DMS53 treated with DMSO at 0.1 percent for 48 hours (cell line): Measurements from ENCODE around the gene IGDCC3.
A peak's percentile ranks its signal among the peaks of the same experiment; 100 is the strongest.

ENCODE experiments used
- DNase-seq: peaks from one replicate; lab custom pipeline; 2025; ENCODE audit not compliant: unreplicated experiment; lab: John Stamatoyannopoulos, UW

IGDCC3 gene

GRCh38 chr15:65377976-65378366 is at the start of gene IGDCC3:
Gene IGDCC3 (minus strand): TSS chr15:65378002. CDS start chr15:65377788, 214 bp downstream.
- DNase-seq: no peak

DNA sequence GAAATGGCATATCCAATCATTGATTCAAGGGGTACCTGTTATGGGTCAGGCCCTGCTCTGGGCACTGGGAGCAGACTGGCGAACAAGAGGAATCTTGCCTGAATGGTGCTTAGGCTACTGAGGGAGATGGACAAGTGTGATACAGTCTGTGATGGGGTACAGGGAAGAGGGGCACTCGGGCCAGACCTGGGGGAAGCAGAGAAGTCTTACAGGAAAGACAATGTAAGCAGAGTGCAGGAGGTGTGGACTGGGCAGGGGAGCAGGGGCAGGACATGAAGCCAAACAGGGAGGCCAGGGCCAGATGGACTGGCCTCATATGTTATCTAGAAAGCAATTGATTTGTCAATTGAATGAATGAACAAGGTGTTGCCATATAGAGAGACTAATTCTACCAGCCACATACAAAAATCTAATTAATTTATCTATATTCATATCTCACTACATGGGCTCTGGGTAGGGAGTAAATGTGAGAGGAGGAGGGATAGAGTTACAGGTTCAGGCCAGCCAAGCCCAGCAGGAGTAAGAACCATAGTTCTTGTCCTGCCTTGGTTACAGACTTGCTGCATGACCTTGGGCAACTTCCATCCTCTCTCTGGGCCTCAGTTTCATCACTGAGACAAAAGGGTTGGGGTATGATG is 48.5 kb upstream of the IGDCC3 start:
- DNase-seq: no peak

DNA sequence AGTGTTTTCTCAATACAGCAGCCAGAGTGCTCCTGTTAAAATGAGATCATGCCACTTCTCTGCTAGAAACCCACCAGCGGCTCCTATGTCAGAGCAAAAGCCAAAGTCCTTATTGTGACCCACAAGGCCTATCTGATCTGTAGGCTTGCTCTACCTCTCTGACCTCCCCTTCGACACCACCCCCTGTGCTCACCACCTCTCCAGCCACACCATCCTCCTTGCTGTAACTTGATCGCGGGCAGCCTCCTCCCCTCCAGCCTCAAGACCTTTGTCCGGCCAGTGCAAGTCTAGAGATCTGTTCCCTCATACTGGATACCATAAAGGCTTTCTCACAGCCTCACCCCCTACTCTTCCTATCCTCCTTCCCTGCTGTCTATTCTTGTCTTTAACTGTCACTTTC is 46.9 kb upstream of the IGDCC3 start:
- DNase-seq: no peak

- no peak for DNase-seq
These were observed 46.3 kb upstream of the IGDCC3 start for GRCh38 chr15:65423976-65424679.

DNA sequence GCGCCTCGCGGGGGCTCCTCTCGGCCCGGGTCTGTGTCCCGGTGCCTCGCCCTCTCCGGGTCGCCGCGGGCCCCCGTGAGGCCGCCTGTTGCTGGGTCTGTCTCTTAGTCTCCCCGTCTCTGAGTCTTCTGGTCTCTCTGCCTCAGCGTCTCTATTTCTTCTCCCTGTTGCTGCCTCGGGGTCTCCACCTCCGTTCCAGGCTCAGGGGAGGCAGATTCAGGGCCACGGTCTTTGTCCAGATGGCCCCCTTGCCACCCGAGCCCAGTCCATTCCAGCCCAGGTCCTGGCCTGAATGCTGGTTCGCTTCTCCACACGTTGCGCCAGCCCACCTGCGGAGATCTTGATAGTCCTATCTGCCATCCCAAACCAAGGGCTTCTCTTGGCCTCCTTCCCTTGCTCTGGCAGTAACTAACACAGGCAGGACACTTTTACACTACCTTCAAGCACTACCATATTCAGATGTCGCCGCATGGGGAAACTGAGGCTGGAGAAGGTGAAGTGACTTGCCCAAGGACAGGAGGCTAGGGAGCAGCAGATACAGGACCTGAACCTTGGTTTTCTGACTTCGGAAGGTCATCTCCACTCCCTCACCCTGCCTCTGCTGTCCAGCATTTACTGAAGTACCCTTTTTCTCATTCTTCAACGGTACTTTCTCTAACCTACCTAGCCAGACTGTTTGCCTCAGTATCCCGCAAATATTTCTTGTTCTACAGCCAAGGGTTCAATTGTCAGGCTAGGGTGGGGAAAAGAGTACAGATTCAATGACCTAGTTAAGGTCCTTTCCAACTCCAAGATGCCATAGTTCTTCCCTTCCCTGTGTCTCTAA is 45.6 kb upstream of the IGDCC3 start:
- DNase-seq: no peak

- no peak for DNase-seq
These were observed 43.8 kb upstream of the IGDCC3 start for GRCh38 chr15:65421360-65422215.

DNA sequence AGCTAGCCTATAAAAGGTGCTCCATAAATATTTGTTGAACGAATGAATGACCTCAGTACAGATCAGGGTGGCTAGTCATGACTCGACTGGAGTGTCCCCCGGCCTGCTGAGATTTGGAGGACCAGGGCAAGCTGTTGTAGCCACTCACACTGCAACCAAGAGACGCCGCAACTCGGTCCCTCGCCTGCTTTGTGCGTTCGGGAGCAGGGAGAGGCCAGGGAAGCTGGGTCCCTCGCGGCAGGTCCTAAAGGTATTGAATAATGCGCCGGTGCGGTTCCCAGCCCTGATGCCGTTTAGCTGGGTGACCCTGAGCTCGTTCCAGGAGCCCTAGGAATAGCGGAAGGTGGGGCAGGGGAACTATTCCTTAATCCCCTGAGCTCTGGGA is 43.2 kb upstream of the IGDCC3 start:
- DNase-seq: no peak

- DNase-seq: no peak
These were observed 40.8 kb upstream of the IGDCC3 start for GRCh38 chr15:65418596-65418995.

- no peak for DNase-seq
These were observed 39.1 kb upstream of the IGDCC3 start for GRCh38 chr15:65416845-65417416.

DNA sequence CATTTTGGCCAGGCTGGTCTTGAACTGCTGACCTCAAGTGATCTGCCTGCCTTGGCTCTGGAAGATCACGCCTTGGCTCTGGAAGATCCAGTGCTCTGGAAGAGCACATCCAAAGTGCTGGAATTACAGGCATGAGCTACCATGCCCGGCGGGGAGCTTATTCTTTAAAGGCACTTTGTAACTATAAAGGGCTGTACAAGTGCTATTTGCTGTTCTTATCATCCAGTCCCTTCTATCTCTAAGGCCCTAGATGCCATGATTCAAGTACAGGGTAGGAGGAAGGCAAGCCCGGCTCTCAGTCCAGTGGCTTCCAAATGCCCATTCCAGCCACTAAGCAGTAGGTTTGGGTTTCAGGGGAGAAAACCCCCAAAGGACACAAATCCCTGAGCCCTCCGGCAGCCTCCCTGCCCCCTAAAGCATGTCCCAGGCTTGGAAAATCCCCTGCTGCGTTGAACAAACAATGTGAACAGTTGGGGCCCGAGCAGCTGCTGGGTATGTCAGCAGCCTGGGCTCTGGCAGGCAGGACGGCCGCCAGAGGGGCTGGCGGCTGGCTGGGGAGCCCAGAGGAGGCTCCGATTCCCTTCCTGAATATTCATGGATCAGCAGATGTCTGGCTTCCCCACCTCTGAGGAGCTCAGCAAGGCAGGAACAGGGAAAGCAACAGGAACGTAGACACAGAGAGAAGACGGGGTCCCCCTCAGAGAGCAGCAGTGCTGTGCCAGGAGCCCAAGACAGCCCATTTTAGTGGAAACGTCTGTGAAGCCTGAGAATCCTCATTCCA is 37.2 kb upstream of the IGDCC3 start:
- DNase-seq: peak; percentile 34

GRCh38 chr15:65413760-65414144 is 36.0 kb upstream of the IGDCC3 start:
- DNase-seq: no peak

DNA sequence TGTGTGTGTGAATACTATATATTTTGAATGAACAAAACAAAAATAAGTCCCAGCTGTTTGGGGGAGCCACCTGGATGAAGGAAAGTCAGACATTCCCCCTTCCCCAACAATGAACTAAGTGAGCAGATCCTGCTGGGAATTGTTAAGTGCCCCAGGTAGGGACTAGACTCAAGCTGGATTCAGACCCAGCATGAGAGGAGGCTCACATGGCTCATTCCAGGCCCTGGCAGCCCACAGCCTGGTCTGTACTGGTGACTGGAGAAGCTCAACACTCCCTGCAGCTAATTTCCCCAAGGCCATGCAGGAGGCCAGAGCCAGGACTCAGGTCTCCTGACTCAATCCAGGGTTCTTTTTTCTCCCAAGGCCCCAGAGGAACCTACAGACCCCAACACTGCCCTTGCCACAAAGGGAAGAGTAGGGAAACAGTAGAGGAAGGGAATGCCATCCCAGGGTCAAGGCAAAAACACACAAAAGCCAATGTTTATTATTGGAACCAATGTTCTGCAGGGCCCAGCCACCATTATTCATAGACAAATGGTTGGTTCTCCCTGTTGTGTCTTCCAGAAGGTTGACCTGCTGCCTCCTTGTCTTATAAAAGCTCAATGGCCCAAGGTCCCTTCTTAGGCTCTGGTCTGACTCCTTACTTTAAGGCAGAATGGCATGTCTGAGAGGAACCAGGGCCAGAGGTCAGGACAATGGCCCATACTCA is 35.4 kb upstream of the IGDCC3 start:
- no peak for DNase-seq

- no peak for DNase-seq
These were observed 34.8 kb upstream of the IGDCC3 start for GRCh38 chr15:65412556-65412955.

GRCh38 chr15:65411465-65412071 is 33.8 kb upstream of the IGDCC3 start:
- no peak for DNase-seq

DNA sequence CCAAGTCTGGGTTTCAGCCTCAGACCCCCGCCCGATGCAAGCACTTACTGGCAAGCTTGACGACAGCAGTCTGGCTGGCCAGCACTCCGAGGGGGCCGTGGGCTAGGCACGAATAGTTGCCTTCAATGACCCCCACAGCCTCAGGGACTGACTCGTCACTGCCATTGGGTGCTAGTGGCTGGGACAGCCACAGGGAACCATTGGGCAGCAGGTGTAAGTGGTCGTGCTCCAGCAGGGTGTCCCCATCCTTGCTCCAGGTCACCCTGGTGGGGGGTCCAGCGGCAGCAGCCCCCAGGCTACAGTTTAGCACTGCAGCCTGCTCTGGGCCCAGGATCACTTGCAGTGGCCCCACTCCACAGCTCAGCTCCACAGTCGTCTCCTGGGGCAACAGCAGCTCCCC is 33.2 kb upstream of the IGDCC3 start:
- DNase-seq: no peak

DNA sequence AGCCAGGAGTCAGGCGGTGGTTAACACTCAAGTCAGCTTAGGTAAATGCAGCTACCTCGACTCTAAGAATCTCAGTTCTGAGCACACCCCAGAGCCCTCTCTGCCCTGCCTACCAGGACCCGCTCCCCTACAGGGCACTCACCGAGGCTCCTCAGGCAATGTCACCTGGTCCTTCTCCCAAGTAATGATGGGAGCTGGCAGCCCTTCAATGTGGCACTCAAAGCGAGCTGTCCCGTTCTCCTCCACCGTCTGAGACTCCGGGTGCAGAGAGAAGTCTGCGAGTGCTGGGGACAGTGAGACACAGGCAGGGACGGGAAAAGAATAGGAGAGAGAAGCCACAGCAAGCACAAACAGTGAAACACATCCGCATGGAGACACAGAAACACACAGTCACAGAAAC is 32.2 kb upstream of the IGDCC3 start:
- DNase-seq: no peak

- DNase-seq: no peak
These were observed 31.3 kb upstream of the IGDCC3 start for GRCh38 chr15:65409036-65409631.

GRCh38 chr15:65408324-65409035 is 30.7 kb upstream of the IGDCC3 start:
- DNase-seq: no peak
